ENCODE measurements around the gene TEKT1. TPM values are rescaled to one million over a fixed set of nuclear protein-coding genes. Genes with fewer than 3 reads are reported as not detected.

The TEKT1 gene
- total RNA-seq, 1 donor from 2014 or later, result not detected

DNA sequence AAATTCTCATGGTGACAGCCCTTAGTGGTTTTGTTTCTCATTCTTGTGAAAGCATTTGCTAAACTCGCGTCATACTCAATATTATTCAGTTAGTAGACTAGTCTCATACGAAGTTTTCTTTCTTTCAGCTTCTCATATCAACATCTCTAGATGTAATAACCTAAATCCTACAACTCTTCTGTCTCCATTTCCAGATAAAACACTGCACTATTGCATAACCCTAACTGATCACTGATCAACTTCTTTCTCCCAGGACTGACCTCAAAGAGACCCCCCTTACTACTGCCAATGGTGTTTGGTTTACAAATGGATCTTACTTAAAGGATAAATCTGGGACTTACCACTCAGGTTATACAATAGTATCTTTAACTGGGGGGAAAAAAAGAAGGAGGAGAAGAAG is 36.3 kb upstream of the TEKT1 start:
- H3K36me3 ChIP-seq (ENCODE audit: control insufficient read depth, insufficient read depth, low read length), result no peaks in the 10 kb centered on the region
- FAIRE-seq (no peak), DNase-seq (ENCODE audit: low read depth) (no peak)
- H3K27me3 ChIP-seq (ENCODE audit: control insufficient read depth, insufficient read depth, low read length), result no peaks in the 10 kb centered on the region
- TF ChIP-seq, protein P1, sequence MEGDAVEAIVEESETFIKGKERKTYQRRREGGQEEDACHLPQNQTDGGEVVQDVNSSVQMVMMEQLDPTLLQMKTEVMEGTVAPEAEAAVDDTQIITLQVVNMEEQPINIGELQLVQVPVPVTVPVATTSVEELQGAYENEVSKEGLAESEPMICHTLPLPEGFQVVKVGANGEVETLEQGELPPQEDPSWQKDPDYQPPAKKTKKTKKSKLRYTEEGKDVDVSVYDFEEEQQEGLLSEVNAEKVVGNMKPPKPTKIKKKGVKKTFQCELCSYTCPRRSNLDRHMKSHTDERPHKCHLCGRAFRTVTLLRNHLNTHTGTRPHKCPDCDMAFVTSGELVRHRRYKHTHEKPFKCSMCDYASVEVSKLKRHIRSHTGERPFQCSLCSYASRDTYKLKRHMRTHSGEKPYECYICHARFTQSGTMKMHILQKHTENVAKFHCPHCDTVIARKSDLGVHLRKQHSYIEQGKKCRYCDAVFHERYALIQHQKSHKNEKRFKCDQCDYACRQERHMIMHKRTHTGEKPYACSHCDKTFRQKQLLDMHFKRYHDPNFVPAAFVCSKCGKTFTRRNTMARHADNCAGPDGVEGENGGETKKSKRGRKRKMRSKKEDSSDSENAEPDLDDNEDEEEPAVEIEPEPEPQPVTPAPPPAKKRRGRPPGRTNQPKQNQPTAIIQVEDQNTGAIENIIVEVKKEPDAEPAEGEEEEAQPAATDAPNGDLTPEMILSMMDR (IDR thresholded peaks at IDR 0.05; ENCODE audit: insufficient read depth, low read length, severe bottlenecking), result no peak
- no peak overlapping the region for H3K4me3 ChIP-seq (ENCODE audit: low read depth, low read length)

DNA sequence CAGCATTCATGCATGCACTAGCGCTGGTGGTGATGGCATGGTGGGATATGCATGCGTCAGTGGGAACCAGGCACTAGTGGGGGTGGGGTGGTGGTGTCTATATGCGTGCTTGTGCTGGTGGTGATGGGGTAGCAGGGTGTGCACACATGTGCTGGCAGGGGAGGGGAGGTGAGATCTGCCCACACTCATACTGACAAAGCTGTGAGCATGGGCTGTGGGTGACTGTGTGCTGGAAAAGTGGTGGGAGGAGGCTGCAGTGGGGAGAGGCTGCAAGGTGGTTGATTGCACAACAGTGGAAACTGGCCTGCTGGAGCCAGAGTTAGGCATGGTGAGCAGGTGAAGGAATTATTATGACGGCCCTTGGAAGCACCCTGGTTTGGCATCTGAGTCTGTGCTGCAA is 31.3 kb upstream of the TEKT1 start:
- peak; percentile 66 for FAIRE-seq
- Histone ChIP-seq H3K27me3 (ENCODE audit: control insufficient read depth, insufficient read depth, low read length) (no peaks in the 10 kb centered on the region), H3K4me3 (ENCODE audit: low read depth, low read length) (no peak overlapping the region), H3K36me3 (ENCODE audit: control insufficient read depth, insufficient read depth, low read length) (no peaks in the 10 kb centered on the region)
- peak; percentile 41 for DNase-seq (ENCODE audit: low read depth)
- TF ChIP-seq, protein P1 (IDR thresholded peaks at IDR 0.05; ENCODE audit: insufficient read depth, low read length, severe bottlenecking), result no peak

DNA sequence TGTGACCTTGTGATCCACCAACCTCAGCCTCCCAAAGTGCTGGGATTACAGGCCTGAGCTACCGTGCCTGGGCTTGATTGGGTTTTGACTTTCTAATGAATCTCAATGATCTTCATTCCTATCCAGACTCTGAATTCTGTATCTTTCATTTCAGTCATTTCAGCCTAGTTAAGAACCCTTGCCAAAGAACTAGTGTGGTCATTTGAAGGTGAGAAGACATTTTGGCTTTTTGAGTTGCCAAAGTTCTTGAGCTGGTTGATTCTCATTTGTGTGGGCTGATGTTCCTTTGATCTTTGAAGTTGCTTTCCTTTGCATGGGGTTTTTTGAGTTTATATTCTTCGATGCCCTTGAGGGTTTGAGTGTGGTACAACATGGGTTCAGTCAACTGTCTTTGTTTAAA is 30.6 kb upstream of the TEKT1 start:
- Histone ChIP-seq H3K4me3 (ENCODE audit: low read depth, low read length) (no peak overlapping the region), H3K27me3 (ENCODE audit: control insufficient read depth, insufficient read depth, low read length) (no peaks in the 10 kb centered on the region), H3K36me3 (ENCODE audit: control insufficient read depth, insufficient read depth, low read length) (no peaks in the 10 kb centered on the region)
- DNase-seq (ENCODE audit: low read depth) (no peak), FAIRE-seq (no peak)
- TF ChIP-seq, protein P1 (IDR thresholded peaks at IDR 0.05; ENCODE audit: insufficient read depth, low read length, severe bottlenecking), result no peak

- Histone ChIP-seq H3K36me3 (ENCODE audit: control insufficient read depth, insufficient read depth, low read length) (no peaks in the 10 kb centered on the region), H3K4me3 (ENCODE audit: low read depth, low read length) (no peak overlapping the region), H3K27me3 (ENCODE audit: control insufficient read depth, insufficient read depth, low read length) (no peaks in the 10 kb centered on the region)
- TF ChIP-seq, protein P1 (IDR thresholded peaks at IDR 0.05; ENCODE audit: insufficient read depth, low read length, severe bottlenecking), result no peak
- no peak for DNase-seq (ENCODE audit: low read depth)
- no peak for FAIRE-seq
These were observed 26.4 kb upstream of the TEKT1 start for GRCh38 chr17:6857904-6858303.

GRCh38 chr17:6857336-6857735 is 25.8 kb upstream of the TEKT1 start:
- Histone ChIP-seq H3K36me3 (ENCODE audit: control insufficient read depth, insufficient read depth, low read length) (no peaks in the 10 kb centered on the region), H3K27me3 (ENCODE audit: control insufficient read depth, insufficient read depth, low read length) (no peaks in the 10 kb centered on the region), H3K4me3 (ENCODE audit: low read depth, low read length) (no peak overlapping the region)
- TF ChIP-seq, protein P1 (IDR thresholded peaks at IDR 0.05; ENCODE audit: insufficient read depth, low read length, severe bottlenecking), result no peak
- FAIRE-seq (no peak), DNase-seq (ENCODE audit: low read depth) (no peak)

GRCh38 chr17:6856051-6856450 is 24.5 kb upstream of the TEKT1 start:
- no peaks in the 10 kb centered on the region for H3K27me3 ChIP-seq (ENCODE audit: control insufficient read depth, insufficient read depth, low read length)
- H3K36me3 ChIP-seq (ENCODE audit: control insufficient read depth, insufficient read depth, low read length), result no peaks in the 10 kb centered on the region
- TF ChIP-seq, protein P1 (IDR thresholded peaks at IDR 0.05; ENCODE audit: insufficient read depth, low read length, severe bottlenecking), result no peak
- no peak overlapping the region for H3K4me3 ChIP-seq (ENCODE audit: low read depth, low read length)
- DNase-seq (ENCODE audit: low read depth) (no peak), FAIRE-seq (no peak)

All from bronchial epithelial cell (primary cell).